HepG2 (cell line): Measurements from ENCODE around the gene AGRN. TPM values are rescaled to one million over a fixed set of nuclear protein-coding genes. Genes with fewer than 3 reads are reported as not detected.
A peak's percentile ranks its signal among the peaks of the same experiment; 100 is the strongest.

Experiments used
- ESRRA ChIP-seq: sonication (generic); formaldehyde crosslinking; IDR thresholded peaks from 2 replicates; pipeline ENCODE4 v1.5.1; 2020; ENCODE audit warnings: mild to moderate bottlenecking, low read depth, missing genetic modification reagents
- FLYWCH1 ChIP-seq: sonication (generic); formaldehyde crosslinking; IDR thresholded peaks from 2 replicates; pipeline ENCODE4 v1.8.1; 2023; ENCODE audit warnings: mild to moderate bottlenecking, missing genetic modification reagents
- GATAD2A ChIP-seq: IDR thresholded peaks from 2 replicates; pipeline ENCODE4 v1.6.1; 2016
- MTA1 ChIP-seq: sonication (generic); formaldehyde crosslinking; IDR thresholded peaks from 2 replicates; pipeline ENCODE4 v1.4.0; 2020; ENCODE audit warnings: missing genetic modification reagents, mild to moderate bottlenecking, borderline replicate concordance
- MXI1 ChIP-seq: IDR thresholded peaks from 3 replicates; pipeline ENCODE4 v1.6.1; 2012; ENCODE audit warnings: low read depth, low read length, inconsistent platforms, borderline replicate concordance
- MYPOP ChIP-seq: sonication (generic); formaldehyde crosslinking; IDR thresholded peaks from 2 replicates; pipeline ENCODE4 v1.8.1; 2023; ENCODE audit warnings: mild to moderate bottlenecking, moderate library complexity, missing genetic modification reagents
- NKX3-1 ChIP-seq: sonication (generic); formaldehyde crosslinking; IDR thresholded peaks from 2 replicates; pipeline ENCODE4 v1.5.0; 2020; ENCODE audit warnings: missing genetic modification reagents
- PAXIP1 ChIP-seq: sonication (generic); formaldehyde crosslinking; conservative IDR thresholded peaks from 2 replicates; pipeline ENCODE4 v1.4.0; 2020; ENCODE audit warnings: mild to moderate bottlenecking, missing genetic modification reagents, moderate library complexity
- REST ChIP-seq, 2 experiments: IDR thresholded peaks; 2 replicates each; pipeline ENCODE4 v1.6.1; 2011 to 2012; ENCODE audit warnings: low read length in 2 of 2, borderline replicate concordance in 1 of 2, low read depth in 1 of 2, mild to moderate bottlenecking in 1 of 2, moderate library complexity in 1 of 2
- SIN3A ChIP-seq: IDR thresholded peaks from 2 replicates; pipeline ENCODE4 v1.6.1; 2011; ENCODE audit warnings: low read depth, mild to moderate bottlenecking, control low read depth, low read length, borderline replicate concordance
- SNRNP70 ChIP-seq: fragments of 200-400 bp; formaldehyde crosslinking; IDR thresholded peaks from 2 replicates; pipeline ENCODE4 v1.6.1; 2017; ENCODE audit warnings: mild to moderate bottlenecking, low read depth, low read length, moderate library complexity
- SRSF1 ChIP-seq: fragments of 200-400 bp; formaldehyde crosslinking; optimal IDR thresholded peaks from 2 replicates; pipeline ENCODE3; 2017; ENCODE audit warnings: mild to moderate bottlenecking, low read depth, low read length, moderate library complexity
- TCF7L2 ChIP-seq: IDR thresholded peaks from 2 replicates; pipeline ENCODE4 v1.6.1; 2011; ENCODE audit warnings: mild to moderate bottlenecking, low read depth, low read length, moderate library complexity
- ZFAT ChIP-seq: sonication (generic); formaldehyde crosslinking; conservative IDR thresholded peaks from 2 replicates; pipeline ENCODE4 v1.8.1; 2023; ENCODE audit warnings: missing genetic modification reagents, inconsistent platforms
- ZNF138 ChIP-seq: sonication (generic); formaldehyde crosslinking; IDR thresholded peaks from 2 replicates; pipeline ENCODE4 v1.5.0; 2020; ENCODE audit warnings: mild to moderate bottlenecking, low read depth, missing genetic modification reagents
- ZNF251 ChIP-seq: sonication (generic); formaldehyde crosslinking; IDR thresholded peaks from 2 replicates; pipeline ENCODE4 v1.9.0; 2021; ENCODE audit warnings: mild to moderate bottlenecking, missing genetic modification reagents
- ZNF274 ChIP-seq: sonication (generic); formaldehyde crosslinking; IDR thresholded peaks from 2 replicates; pipeline ENCODE4 v1.5.1; 2020; ENCODE audit warnings: mild to moderate bottlenecking, missing genetic modification reagents
- ZNF329 ChIP-seq: sonication (generic); formaldehyde crosslinking; IDR thresholded peaks from 2 replicates; pipeline ENCODE4 v1.9.0; 2021; ENCODE audit warnings: low read depth, mild to moderate bottlenecking, missing genetic modification reagents
- ZNF644 ChIP-seq: IDR thresholded peaks from 2 replicates; pipeline ENCODE4 v1.6.1; 2016; ENCODE audit warnings: low read depth
- ZNF737 ChIP-seq: sonication (generic); formaldehyde crosslinking; IDR thresholded peaks from 2 replicates; pipeline ENCODE4 v1.5.0; 2020; ENCODE audit warnings: missing genetic modification reagents, mild to moderate bottlenecking, borderline replicate concordance
- ZNF891 ChIP-seq: sonication (generic); formaldehyde crosslinking; IDR thresholded peaks from 2 replicates; pipeline ENCODE4 v1.5.0; 2020; ENCODE audit warnings: mild to moderate bottlenecking, missing genetic modification reagents
- polyA plus RNA-seq, 8 experiments: library from polyadenylated mRNA; depleted of rRNA in 3 of 8; stranded (reverse) in 7 of 8; unstranded in 1 of 8; fragments of >200 nt; fragmentation: Illumina TruSeq in 4 of 8; extraction: Trizol in 4 of 8; gene quantifications; 2 replicates each; pipeline versions ENCODE4 v1.2.1 to v1.2.3, GENCODE V29; 2011 to 2016; ENCODE audit warnings: low read depth in 4 of 8, missing spikeins in 1 of 8, mixed read lengths in 1 of 8; ENCODE audit not compliant: insufficient read depth in 1 of 8
- total RNA-seq, 5 experiments: library from RNA; depleted of rRNA; stranded (reverse); fragments of >200 nt; fragmentation: Illumina TruSeq; extraction: Trizol; gene quantifications; 2 replicates each; pipeline ENCODE4 v1.2.3, GENCODE V29; 2016; ENCODE audit warnings: low read depth in 1 of 5

The AGRN gene
- total and polyA plus RNA-seq, 2 of the 13 experiments (the other 11 are each of a cell fraction or from before 2014, with no cell fraction given): 29.8 to 65.2 TPM

- TF ChIP-seq PAXIP1 (CRISPR knock-in tag) (peak; percentile 97), ZNF891 (CRISPR knock-in tag) (no peak; the same call in 1 of the 2 replicates), ZNF274 (CRISPR knock-in tag) (no peak; the same call in 1 of the 2 replicates), MYPOP (peak; percentile 83), FLYWCH1 (no peak), ZNF644 (CRISPR knock-in tag) (peak; percentile 90), ZNF138 (no peak), MXI1 (peak; percentile 93; the same call in 1 of the 3 replicates), REST (IDR thresholded peaks at IDR 0.05; ENCODE audit: borderline replicate concordance in 1 of 2, low read depth in 1 of 2, low read length in 2 of 2) (no peak), TCF7L2 (no peak), ZNF329 (peak; percentile 76), MTA1 (CRISPR knock-in tag) (peak; percentile 99), SRSF1 (peak; percentile 78), ZFAT (CRISPR knock-in tag) (no peak), NKX3-1 (CRISPR knock-in tag) (peak; percentile 82), ZNF251 (CRISPR knock-in tag) (no peak; the same call in 1 of the 2 replicates), SIN3A (peak; percentile 91; the same call in 1 of the 2 replicates), SNRNP70 (no peak), ZNF737 (CRISPR knock-in tag) (peak; percentile 68; the same call in 1 of the 2 replicates), ESRRA (CRISPR knock-in tag) (peak; percentile 96), GATAD2A (peak; percentile 93)
Measured at GRCh38 chr1:1006305-1007159, 13.4 kb upstream of the AGRN start (continued).
